HG03558 (cell line): ENCODE results near the gene TRAPPC12.
A peak's percentile ranks its signal among the peaks of the same experiment; 100 is the strongest.

Experiments used
- ATAC-seq: cut with Tn5 transposase; IDR thresholded peaks from one replicate; pipeline ENCODE4 v1.9.1; 2021; ENCODE audit warnings: moderate number of reproducible peaks; ENCODE audit not compliant: unreplicated experiment; ENCODE audit errors: extremely low read depth

TRAPPC12 gene

GRCh38 chr2:3404349-3404894, 24.9 kb downstream of the TRAPPC12 start:
- ATAC-seq = no peak

GRCh38 chr2:3405307-3405706, 25.8 kb downstream of the TRAPPC12 start:
- no peak for ATAC-seq

- no peak for ATAC-seq
These were observed 26.4 kb downstream of the TRAPPC12 start for GRCh38 chr2:3405876-3406275.

- no peak for ATAC-seq
These were observed 27.0 kb downstream of the TRAPPC12 start for GRCh38 chr2:3406501-3406900.

GRCh38 chr2:3408781-3409180, 29.3 kb downstream of the TRAPPC12 start:
- ATAC-seq = no peak

- ATAC-seq = no peak
These were observed 30.2 kb downstream of the TRAPPC12 start for GRCh38 chr2:3409627-3410170.

GRCh38 chr2:3411103-3411502, 31.6 kb downstream of the TRAPPC12 start:
- ATAC-seq = no peak

GRCh38 chr2:3413697-3414096, 34.2 kb downstream of the TRAPPC12 start:
- ATAC-seq = no peak

- no peak for ATAC-seq
These were observed 34.8 kb downstream of the TRAPPC12 start for GRCh38 chr2:3414133-3414860.

GRCh38 chr2:3418766-3419404, 39.4 kb downstream of the TRAPPC12 start:
- no peak for ATAC-seq

GRCh38 chr2:3420076-3420768, 40.7 kb downstream of the TRAPPC12 start:
- no peak for ATAC-seq

GRCh38 chr2:3420769-3421397, 41.4 kb downstream of the TRAPPC12 start:
- ATAC-seq = no peak

- no peak for ATAC-seq
These were observed 42.1 kb downstream of the TRAPPC12 start for GRCh38 chr2:3421580-3421979.

GRCh38 chr2:3422161-3422779, 42.8 kb downstream of the TRAPPC12 start:
- ATAC-seq = no peak

GRCh38 chr2:3423492-3424170, 44.1 kb downstream of the TRAPPC12 start:
- no peak for ATAC-seq

GRCh38 chr2:3424171-3424795, 44.8 kb downstream of the TRAPPC12 start:
- ATAC-seq = no peak

- no peak for ATAC-seq
These were observed 47.1 kb downstream of the TRAPPC12 start for GRCh38 chr2:3426615-3427014.

GRCh38 chr2:3427272-3427671, 47.8 kb downstream of the TRAPPC12 start:
- peak; percentile 64 for ATAC-seq

- ATAC-seq = no peak
These were observed 49.1 kb downstream of the TRAPPC12 start for GRCh38 chr2:3428577-3428976.
